CD4-positive, alpha-beta T cell treated with Interleukin-17A for 4 hours (primary cell): Measurements from ENCODE around the gene DDHD1.

Source experiments
- DNase-seq: peaks from one replicate; pipeline ENCODE4 v3.0.0-alpha.2; 2020; ENCODE audit warnings: mixed read lengths

Gene DDHD1

GRCh38 chr14:52987042-52987441 is 166.1 kb downstream of the DDHD1 start:
- no peak for DNase-seq
